Mesenchymal stem cell (in vitro differentiated cells and primary cell): ENCODE data around the gene FAIM2.

Experiments
- DNase-seq: peaks from one replicate; pipeline ENCODE4 v3.0.0-alpha.2; 2013
- H2AFZ ChIP-seq: one replicate; pipeline ENCODE4 v1.6.1; 2013; ENCODE audit warnings: low read depth, mild to moderate bottlenecking, control low read depth, inconsistent platforms, low read length, moderate library complexity
- H2AK5ac ChIP-seq: 2 replicates; pipeline ENCODE4 v1.6.1; 2013; ENCODE audit warnings: low read length, moderate library complexity, mild to moderate bottlenecking, inconsistent platforms; ENCODE audit not compliant: severe bottlenecking
- H2BK120ac ChIP-seq: one replicate; pipeline ENCODE4 v1.6.1; 2013; ENCODE audit warnings: low read depth, mild to moderate bottlenecking, inconsistent platforms, low read length, moderate library complexity
- H2BK12ac ChIP-seq, 2 experiments: one replicate each; pipeline ENCODE4 v1.6.1; 2013; ENCODE audit warnings: inconsistent platforms in 2 of 2, low read length in 2 of 2, mild to moderate bottlenecking in 2 of 2, moderate library complexity in 2 of 2, control low read depth in 1 of 2
- H2BK15ac ChIP-seq: one replicate; pipeline ENCODE4 v1.6.1; 2013; ENCODE audit warnings: mild to moderate bottlenecking, low read depth, inconsistent platforms; ENCODE audit not compliant: poor library complexity, severe bottlenecking
- H2BK5ac ChIP-seq: 2 replicates; pipeline ENCODE4 v1.6.1; 2013; ENCODE audit warnings: low read depth, mild to moderate bottlenecking, low read length, control low read depth, inconsistent platforms; ENCODE audit not compliant: poor library complexity, severe bottlenecking
- H3K14ac ChIP-seq, 2 experiments: one replicate each; pipeline ENCODE4 v1.6.1; 2013; ENCODE audit warnings: inconsistent platforms in 2 of 2, low read length in 2 of 2, control low read depth in 1 of 2, mild to moderate bottlenecking in 1 of 2, moderate library complexity in 1 of 2
- H3K18ac ChIP-seq, 2 experiments: one replicate each; pipeline ENCODE4 v1.6.1; 2013; ENCODE audit warnings: inconsistent platforms in 2 of 2, low read length in 2 of 2, control low read depth in 1 of 2, low read depth in 1 of 2, mild to moderate bottlenecking in 1 of 2
- H3K23ac ChIP-seq, 2 experiments: one replicate each; pipeline ENCODE4 v1.6.1; 2013; ENCODE audit warnings: inconsistent platforms in 2 of 2, low read length in 2 of 2, mild to moderate bottlenecking in 2 of 2, moderate library complexity in 2 of 2, control low read depth in 1 of 2
- H3K27ac ChIP-seq: 2 replicates; pipeline ENCODE4 v1.5.1; 2013; ENCODE audit warnings: mild to moderate bottlenecking, moderate library complexity, low read length, control low read depth, inconsistent platforms; ENCODE audit not compliant: poor library complexity, severe bottlenecking
- H3K27me3 ChIP-seq, 2 experiments: 2 replicates each; pipeline versions ENCODE4 v1.6.1 to v1.7.0; 2013; ENCODE audit warnings: low read length in 2 of 2, mild to moderate bottlenecking in 2 of 2, moderate library complexity in 2 of 2, control low read depth in 1 of 2, inconsistent platforms in 1 of 2; ENCODE audit not compliant: control insufficient read depth in 1 of 2, insufficient read depth in 1 of 2
- H3K36me3 ChIP-seq, 2 experiments: 2 replicates each; pipeline versions ENCODE4 v1.6.1 to v1.7.0; 2013; ENCODE audit warnings: low read length in 2 of 2, control low read depth in 1 of 2, inconsistent platforms in 1 of 2, low read depth in 1 of 2, mild to moderate bottlenecking in 1 of 2; ENCODE audit not compliant: insufficient read depth in 2 of 2, control insufficient read depth in 1 of 2
- H3K4ac ChIP-seq, 2 experiments: one replicate each; pipeline ENCODE4 v1.6.1; 2013; ENCODE audit warnings: inconsistent platforms in 2 of 2, low read length in 2 of 2, mild to moderate bottlenecking in 2 of 2, moderate library complexity in 2 of 2, control low read depth in 1 of 2, low read depth in 1 of 2
- H3K4me1 ChIP-seq: 2 replicates; pipeline ENCODE4 v1.6.1; 2013; ENCODE audit warnings: low read depth, low read length, control low read depth; ENCODE audit not compliant: control insufficient read depth, insufficient read depth
- H3K4me2 ChIP-seq: 2 replicates; pipeline ENCODE4 v1.6.1; 2013; ENCODE audit warnings: low read length, mild to moderate bottlenecking, inconsistent platforms; ENCODE audit not compliant: poor library complexity, severe bottlenecking
- H3K4me3 ChIP-seq, 2 experiments: 2 replicates each; pipeline versions ENCODE4 v1.5.1 to v1.7.0; 2013; ENCODE audit warnings: low read length in 2 of 2, mild to moderate bottlenecking in 2 of 2, control low read depth in 1 of 2, low read depth in 1 of 2; ENCODE audit not compliant: insufficient read depth in 1 of 2
- H3K79me1 ChIP-seq: replicated peaks from 2 replicates; pipeline ENCODE4 v1.6.1; 2013; ENCODE audit warnings: mild to moderate bottlenecking, control low read depth, low read length, inconsistent platforms; ENCODE audit not compliant: poor library complexity, severe bottlenecking
- H3K9ac ChIP-seq: 2 replicates; pipeline ENCODE4 v1.7.0; 2013; ENCODE audit warnings: mild to moderate bottlenecking, low read length, moderate library complexity
- H3K9me3 ChIP-seq: 2 replicates; pipeline ENCODE4 v1.7.0; 2013; ENCODE audit warnings: mild to moderate bottlenecking, low read length; ENCODE audit not compliant: control insufficient read depth
- H4K8ac ChIP-seq: one replicate; pipeline ENCODE4 v1.6.1; 2013; ENCODE audit warnings: inconsistent platforms, mild to moderate bottlenecking, low read length, moderate library complexity
- H4K91ac ChIP-seq: one replicate; pipeline ENCODE4 v1.6.1; 2013; ENCODE audit warnings: mild to moderate bottlenecking, low read length, inconsistent platforms
- WGBS: methylation state at CpG from one replicate; pipeline ENCODE4 v1.1.7; 2013; ENCODE audit warnings: mixed read lengths; 5-methylcytosine and 5-hydroxymethylcytosine counted together

The FAIM2 gene

GRCh38 chr12:49948866-49949845 lies 45.5 kb upstream of the FAIM2 start:
- H3K14ac ChIP-seq, result no peak overlapping the region
- H2BK5ac ChIP-seq, result no peak overlapping the region
- peaks cover 2% of the 10 kb centered on the region for H3K4me1 ChIP-seq
- no peak overlapping the region for H2BK12ac ChIP-seq
- no peak overlapping the region for H4K91ac ChIP-seq
- no peak overlapping the region for H4K8ac ChIP-seq
- H3K4ac ChIP-seq, result no peak overlapping the region
- no peaks in the 10 kb centered on the region for H3K36me3 ChIP-seq
- H3K4me3 ChIP-seq, result no peak overlapping the region
- H3K4me2 ChIP-seq, result no peak overlapping the region
- H3K18ac ChIP-seq, result no peak overlapping the region
- no peak overlapping the region for H3K9ac ChIP-seq
- H3K27ac ChIP-seq, result no peak overlapping the region
- no peak overlapping the region for H2BK15ac ChIP-seq
- no peaks in the 10 kb centered on the region for H3K79me1 ChIP-seq
- H2AK5ac ChIP-seq, result no peak overlapping the region
- no peak for DNase-seq
- H2AFZ ChIP-seq, result no peak overlapping the region
- no peak overlapping the region for H3K23ac ChIP-seq
- no peaks in the 10 kb centered on the region for H3K9me3 ChIP-seq
- peaks cover 38 to 39% of the 10 kb centered on the region in 2 experiments for H3K27me3 ChIP-seq
- H2BK120ac ChIP-seq, result no peak overlapping the region
- 89% methylated on average over 11 of the region's 13 CpGs for WGBS

GRCh38 chr12:49947593-49948226 lies 44.0 kb upstream of the FAIM2 start:
- Histone ChIP-seq H2AK5ac (no peak overlapping the region), H3K4ac (no peak overlapping the region), H2BK5ac (no peak overlapping the region), H3K79me1 (no peaks in the 10 kb centered on the region), H3K4me1 (peaks cover 2% of the 10 kb centered on the region), H3K14ac (no peak overlapping the region), H2AFZ (no peak overlapping the region), H3K4me3 (no peak overlapping the region), H3K27ac (no peak overlapping the region), H2BK120ac (no peak overlapping the region), H3K36me3 (no peaks in the 10 kb centered on the region), H4K91ac (no peak overlapping the region), H2BK15ac (no peak overlapping the region), H3K9me3 (no peaks in the 10 kb centered on the region), H3K27me3 (peaks cover 24 to 25% of the 10 kb centered on the region in 2 experiments), H2BK12ac (no peak overlapping the region), H3K23ac (no peak overlapping the region), H3K4me2 (no peak overlapping the region), H3K18ac (no peak overlapping the region), H3K9ac (no peak overlapping the region), H4K8ac (no peak overlapping the region)
- 91% methylated on average over 7 of the region's 7 CpGs for WGBS
- DNase-seq, result no peak

GRCh38 chr12:49946497-49946896 lies 42.8 kb upstream of the FAIM2 start:
- Histone ChIP-seq H4K91ac (no peak overlapping the region), H3K4me2 (no peak overlapping the region), H3K79me1 (no peaks in the 10 kb centered on the region), H3K27me3 (peaks cover 13 to 16% of the 10 kb centered on the region in 2 experiments), H3K36me3 (no peaks in the 10 kb centered on the region), H2AK5ac (no peak overlapping the region), H4K8ac (no peak overlapping the region), H2AFZ (no peak overlapping the region), H3K18ac (no peak overlapping the region), H2BK5ac (no peak overlapping the region), H2BK15ac (no peak overlapping the region), H3K27ac (no peak overlapping the region), H3K4ac (no peak overlapping the region), H3K23ac (no peak overlapping the region), H3K9ac (no peak overlapping the region), H2BK12ac (no peak overlapping the region), H3K9me3 (no peaks in the 10 kb centered on the region), H3K4me3 (no peak overlapping the region), H3K4me1 (peaks cover 2% of the 10 kb centered on the region), H3K14ac (no peak overlapping the region), H2BK120ac (no peak overlapping the region)
- WGBS, result 61% methylated on average over 3 of the region's 3 CpGs
- DNase-seq, result no peak

GRCh38 chr12:49946086-49946485 lies 42.4 kb upstream of the FAIM2 start:
- H3K4me1 ChIP-seq, result peaks cover 2% of the 10 kb centered on the region
- peak overlapping the region; percentile 21 for H4K8ac ChIP-seq
- H3K27ac ChIP-seq, result no peak overlapping the region
- H3K9ac ChIP-seq, result peak overlapping the region; percentile 79
- H3K36me3 ChIP-seq, result no peaks in the 10 kb centered on the region
- peaks cover 9 to 12% of the 10 kb centered on the region in 2 experiments for H3K27me3 ChIP-seq
- H3K79me1 ChIP-seq, result no peaks in the 10 kb centered on the region
- H3K18ac ChIP-seq, result no peak overlapping the region
- no peak overlapping the region for H2BK5ac ChIP-seq
- H4K91ac ChIP-seq, result no peak overlapping the region
- no peak overlapping the region for H3K14ac ChIP-seq
- no peak overlapping the region for H2BK15ac ChIP-seq
- no peak overlapping the region for H2BK120ac ChIP-seq
- H3K4me2 ChIP-seq, result no peak overlapping the region
- no peak overlapping the region for H3K4ac ChIP-seq
- H3K4me3 ChIP-seq, result no peak overlapping the region
- no peak overlapping the region for H3K23ac ChIP-seq
- H3K9me3 ChIP-seq, result no peaks in the 10 kb centered on the region
- no peak overlapping the region for H2AK5ac ChIP-seq
- WGBS, result 75% methylated on average over 9 of the region's 9 CpGs
- no peak overlapping the region for H2BK12ac ChIP-seq
- H2AFZ ChIP-seq, result no peak overlapping the region
- no peak for DNase-seq
